GM19467 (cell line): ENCODE measurements around the gene UTRN.

Experiments
- ATAC-seq: cut with Tn5 transposase; IDR thresholded peaks from one replicate; pipeline ENCODE4 v1.9.1; 2021; ENCODE audit warnings: mild to moderate bottlenecking, moderate library complexity; ENCODE audit not compliant: unreplicated experiment

UTRN gene

DNA sequence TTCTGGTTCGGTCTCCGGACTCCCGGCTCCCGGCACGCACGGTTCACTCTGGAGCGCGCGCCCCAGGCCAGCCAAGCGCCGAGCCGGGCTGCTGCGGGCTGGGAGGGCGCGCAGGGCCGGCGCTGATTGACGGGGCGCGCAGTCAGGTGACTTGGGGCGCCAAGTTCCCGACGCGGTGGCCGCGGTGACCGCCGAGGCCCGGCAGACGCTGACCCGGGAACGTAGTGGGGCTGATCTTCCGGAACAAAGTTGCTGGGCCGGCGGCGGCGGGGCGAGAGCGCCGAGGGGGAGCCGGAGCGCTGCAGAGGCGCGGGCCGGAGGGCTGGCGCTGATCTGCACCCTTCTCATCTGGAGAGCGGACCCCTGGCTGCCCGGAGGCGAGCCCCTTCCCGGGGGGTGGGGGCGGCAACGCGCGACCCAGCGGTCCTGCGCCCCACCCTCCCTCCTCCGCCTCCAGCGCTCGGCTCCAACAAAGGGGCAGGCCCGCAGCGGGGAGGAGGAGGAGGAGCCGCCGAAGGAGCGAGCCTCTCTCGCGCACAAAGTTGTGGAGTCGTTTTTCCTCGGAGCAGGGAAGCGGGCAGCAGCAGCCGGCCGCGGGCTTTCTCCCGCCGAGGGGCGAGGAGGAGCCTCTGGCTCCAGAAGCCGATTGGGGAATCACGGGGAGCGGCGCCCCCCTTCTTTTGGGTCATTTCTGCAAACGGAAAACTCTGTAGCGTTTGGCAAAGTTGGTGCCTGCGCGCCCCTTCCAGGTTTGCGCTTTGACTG, at the start of gene UTRN:
Gene UTRN, plus strand, starts transcription at position 553 of the 765 bp plus-strand sequence. CDS start 6,494 bp downstream, outside the sequence.
- ATAC-seq = peak; percentile 58

GRCh38 chr6:144244688-144245087, 40.4 kb upstream of the UTRN start:
- no peak for ATAC-seq

DNA sequence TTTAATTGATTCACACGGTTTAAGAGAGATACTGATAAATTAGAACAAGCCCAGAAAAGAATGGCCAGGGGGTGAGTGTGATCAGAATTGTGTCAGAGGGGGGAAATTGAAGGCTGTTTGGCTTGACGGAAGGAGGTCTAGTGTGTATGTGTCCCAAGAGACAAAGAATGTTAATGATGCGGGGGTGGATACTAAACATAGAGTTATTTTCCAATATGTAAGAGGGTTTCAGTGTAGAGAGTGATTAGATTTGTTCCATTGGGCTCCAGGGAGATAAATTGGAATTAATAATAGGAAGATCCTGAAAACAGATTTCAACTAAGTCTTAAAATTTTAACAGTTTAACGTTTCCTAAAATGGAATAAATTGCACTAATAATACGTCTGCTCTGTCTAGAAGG, 38.1 kb upstream of the UTRN start:
- ATAC-seq = no peak

GRCh38 chr6:144248003-144248402, 37.1 kb upstream of the UTRN start:
- no peak for ATAC-seq

- no peak for ATAC-seq
Observed at GRCh38 chr6:144248476-144249301, 36.4 kb upstream of the UTRN start.

DNA sequence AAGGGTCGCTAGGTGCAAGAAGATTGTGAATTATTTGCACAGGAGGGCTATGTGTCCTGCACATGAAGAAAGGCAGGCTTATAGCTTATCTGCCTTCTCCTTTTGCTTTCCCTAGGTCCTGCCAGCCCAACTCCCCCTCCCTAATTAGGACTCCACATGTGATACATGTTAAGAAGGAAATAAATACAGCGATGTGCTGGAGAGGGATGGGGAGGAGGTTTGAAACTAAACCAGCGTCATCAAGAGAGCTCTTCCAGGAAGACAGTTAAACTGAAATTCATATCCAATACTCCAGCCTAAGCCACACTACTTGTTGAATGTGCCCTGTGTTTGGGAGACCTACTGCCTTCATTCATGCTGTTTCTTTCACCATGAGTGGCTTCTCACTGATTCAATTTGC, 34.9 kb upstream of the UTRN start:
- no peak for ATAC-seq

DNA sequence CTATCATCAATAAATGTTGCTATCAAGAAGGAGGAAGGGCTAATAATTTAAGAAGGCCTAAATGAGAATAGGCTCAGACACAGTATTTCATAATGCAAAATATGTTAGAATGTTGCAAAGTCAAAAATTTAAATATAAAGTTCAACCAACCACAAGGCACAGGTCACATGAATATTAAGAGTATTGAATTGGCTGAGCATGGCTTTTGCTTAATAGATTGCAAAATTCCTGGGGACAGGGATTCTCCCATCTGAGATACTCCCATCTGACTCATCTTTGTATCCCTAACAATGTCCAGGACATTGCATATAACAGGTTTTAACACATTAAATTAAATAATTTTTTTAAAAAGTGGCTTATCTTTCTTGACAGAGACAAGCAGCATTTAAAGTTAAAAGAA, 32.9 kb upstream of the UTRN start:
- no peak for ATAC-seq

DNA sequence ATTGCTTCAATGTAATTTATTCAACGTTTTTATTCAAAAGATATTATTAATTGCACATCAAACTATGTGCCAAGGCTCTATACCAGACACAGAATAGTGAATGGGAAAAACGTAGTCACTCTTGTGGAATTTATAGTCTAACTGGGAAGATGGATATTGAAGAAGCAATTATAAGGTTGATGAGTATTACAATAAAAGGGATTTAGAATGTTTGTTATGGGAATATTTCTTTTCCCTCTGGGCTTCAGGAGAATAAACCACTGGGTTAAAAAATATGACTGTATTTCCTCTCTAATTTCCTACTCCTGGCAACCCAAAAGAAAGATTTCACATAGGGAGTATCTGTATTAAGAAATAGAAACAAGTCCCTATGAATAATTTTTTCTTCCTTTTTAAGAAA, 25.1 kb upstream of the UTRN start:
- no peak for ATAC-seq

DNA sequence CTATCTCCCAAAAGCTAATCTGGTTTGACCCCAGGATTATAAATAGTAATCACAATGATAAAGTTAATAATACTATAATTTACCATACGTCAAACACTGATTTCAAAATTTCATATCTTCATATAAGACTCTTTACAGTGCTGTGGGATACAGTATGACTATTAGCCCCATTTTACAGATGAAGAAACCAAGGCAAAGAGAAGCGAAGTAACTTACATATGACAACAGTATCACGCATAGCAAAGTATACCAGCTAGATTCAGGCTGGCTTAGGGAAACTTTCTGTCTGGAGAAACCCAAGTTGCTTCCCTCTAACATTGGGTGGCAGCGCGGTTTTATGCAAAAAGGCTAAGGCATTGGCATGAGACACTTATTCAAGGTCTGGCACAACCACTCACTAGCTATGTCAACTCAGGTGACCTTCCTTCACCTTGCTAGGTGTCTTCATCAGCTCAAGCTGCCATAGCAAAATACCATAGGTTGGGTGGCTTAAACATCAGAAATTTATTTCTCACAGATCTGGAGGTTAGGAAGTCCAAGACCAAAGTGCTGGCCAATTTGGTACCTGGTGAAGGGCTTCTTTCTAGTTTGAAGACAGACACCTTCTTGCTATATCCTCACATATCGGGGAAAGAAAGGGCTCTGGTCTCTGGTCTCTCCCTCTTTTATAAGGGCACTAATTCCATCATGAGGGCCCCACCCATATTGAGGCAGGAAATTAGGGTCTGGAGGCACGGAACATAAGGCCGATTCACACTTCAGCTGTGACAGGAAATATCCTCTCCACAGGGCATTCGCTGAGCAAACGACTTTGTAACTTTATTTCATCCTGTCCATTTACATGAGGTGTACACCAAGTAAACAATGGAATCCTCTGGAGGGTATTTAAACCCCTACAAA, 22.4 kb upstream of the UTRN start:
- ATAC-seq = no peak

DNA sequence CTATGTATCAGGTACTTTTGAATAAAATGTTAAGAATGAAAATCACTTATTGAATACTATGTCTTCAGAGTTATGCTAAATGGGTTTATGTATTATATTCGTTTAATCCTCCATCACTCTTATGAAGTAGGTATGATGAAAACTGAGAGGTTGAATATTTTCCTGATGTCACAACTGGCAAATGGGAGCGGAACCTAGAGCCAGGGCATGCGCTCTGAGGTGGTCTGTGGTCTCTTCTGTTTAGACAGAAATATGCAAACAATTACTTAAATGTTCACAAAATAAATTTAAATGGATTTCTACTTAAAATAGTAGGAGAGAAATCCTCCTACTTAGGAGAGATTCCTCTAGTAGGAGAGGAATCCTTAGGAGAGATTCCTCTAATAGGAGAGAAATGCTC, 21.3 kb upstream of the UTRN start:
- ATAC-seq = no peak

DNA sequence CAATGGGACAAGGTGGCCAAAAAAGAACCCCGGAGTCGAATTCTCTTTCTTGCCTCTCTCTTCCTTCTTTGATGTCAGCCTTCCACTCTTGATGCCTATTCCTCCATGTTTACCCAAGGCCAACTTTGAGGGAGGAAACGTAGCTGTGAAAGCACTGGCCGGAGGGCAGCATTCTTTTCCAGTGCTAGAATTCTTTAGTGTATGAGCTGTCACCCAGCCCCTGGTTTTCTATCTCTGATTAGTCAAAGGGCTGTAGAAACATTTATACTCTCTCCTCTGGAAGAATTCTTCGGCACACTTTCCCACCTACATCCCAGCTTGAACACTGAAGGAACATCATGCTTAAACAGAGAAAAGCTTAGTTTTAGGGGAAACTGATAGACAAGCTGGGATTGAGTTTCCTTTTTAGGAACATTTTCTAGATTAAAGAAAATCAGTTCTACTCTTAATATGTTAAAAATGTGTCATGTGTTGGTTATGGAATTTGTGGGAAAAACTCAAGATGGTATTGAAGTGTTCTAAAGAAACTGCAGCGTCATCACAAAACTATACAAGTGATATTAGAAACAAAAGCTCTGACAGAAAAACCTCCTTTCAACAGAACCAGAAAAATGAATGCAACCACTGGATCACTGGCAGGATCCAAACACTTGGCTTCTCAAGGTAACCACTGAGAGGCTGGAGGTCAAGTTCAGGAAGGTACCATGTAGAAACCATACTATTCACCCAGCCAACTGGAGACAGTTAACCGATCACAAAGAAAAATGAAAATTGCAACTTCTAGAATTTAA, 20.7 kb upstream of the UTRN start:
- ATAC-seq = no peak

DNA sequence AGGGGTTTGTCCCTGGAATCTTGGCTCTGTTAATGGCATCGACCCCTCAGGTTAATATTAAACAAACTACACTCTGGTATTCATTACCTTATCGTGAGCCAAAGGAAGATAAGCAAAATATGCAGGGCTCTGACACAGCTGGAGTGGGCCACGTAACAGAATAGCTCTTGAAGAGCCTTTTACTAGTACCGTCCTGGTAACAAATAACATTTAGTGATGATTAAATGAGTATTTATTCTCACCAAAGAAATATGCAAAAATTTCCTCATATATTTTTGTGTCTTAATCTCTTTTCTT, 20.1 kb upstream of the UTRN start:
- no peak for ATAC-seq

DNA sequence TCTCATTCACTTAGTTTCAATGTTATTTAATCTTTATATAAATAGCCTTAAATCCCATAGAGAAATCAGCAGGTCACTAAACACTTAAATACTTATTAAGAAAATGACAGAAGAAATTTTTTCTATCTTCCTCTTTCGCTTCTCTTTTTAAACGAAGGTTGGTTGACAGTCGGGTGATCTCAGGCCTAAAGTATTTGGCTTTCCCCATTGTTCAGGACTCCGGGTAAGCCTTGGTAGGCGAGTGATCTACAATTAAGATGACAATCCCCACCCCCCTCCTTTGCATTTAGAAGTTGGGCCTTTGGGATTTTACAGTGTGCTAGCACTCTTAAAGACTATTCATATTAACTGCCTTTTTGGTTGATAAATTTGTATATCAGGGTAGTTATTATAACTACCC, 19.7 kb upstream of the UTRN start:
- ATAC-seq = peak; percentile 70

DNA sequence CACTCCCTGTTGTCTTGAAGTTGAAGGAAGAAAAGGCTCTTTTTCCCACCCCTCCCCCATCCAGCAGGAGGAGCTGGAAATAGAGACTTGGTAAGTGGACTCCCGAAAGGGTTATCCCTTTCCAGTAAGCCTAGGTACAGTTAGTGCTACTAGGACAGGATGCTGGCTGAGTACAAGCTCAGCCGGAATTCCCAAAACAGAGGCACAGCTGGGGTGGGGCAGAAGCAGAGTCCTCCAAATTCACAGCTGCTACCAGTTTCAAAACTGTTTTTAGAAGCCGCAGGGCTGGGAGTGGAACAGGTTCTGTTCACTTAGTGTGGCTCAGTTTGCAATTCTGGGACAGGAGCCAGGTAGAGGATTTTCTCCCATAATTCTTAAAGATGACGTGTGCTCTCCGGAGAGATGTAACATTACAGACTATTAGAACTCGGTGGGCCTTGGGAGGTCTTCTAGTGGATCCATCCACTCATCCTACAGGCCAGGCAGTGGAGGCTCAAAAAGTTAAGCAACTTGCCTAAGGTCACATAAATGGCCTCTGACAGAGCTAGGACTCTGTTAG, 19.0 kb upstream of the UTRN start:
- no peak for ATAC-seq

GRCh38 chr6:144268794-144269349, 16.3 kb upstream of the UTRN start:
- ATAC-seq = no peak

- ATAC-seq = no peak
Observed at GRCh38 chr6:144277174-144277573, 8.0 kb upstream of the UTRN start.

- no peak for ATAC-seq
Observed at GRCh38 chr6:144277605-144278227, 7.4 kb upstream of the UTRN start.

DNA sequence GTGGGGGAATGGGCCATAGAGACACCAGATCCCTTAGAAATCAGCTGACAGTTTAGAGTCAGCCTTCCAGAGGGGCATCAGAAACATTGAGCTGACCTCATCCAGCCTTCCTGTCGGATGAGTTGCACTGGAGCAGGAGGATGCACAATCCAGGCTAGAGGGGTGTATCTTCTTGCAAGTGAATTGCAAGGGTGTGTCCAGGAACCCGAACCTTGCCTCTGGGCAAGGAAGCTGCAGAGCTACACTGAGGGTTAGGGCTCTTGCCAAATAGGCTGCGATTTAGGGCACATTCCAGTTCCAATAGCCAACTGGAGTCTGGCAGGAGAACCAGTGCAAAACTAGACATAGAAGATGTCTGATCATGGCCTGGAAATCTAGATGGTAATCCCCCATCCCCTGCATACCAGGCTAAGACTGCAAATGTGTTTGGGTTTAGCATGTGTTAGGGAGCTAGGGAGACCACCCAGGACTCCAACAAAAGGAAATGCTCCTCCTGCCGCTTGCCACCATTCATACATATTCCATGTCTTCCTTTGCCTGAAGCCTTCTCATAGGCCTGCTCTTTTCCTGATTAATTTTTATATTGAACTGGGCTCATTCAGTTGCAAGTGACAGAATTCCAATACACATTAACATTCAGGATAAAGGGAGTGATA, 6.3 kb upstream of the UTRN start:
- no peak for ATAC-seq
